Testis (tissue), 2 donors: ENCODE data around the gene PDE4B.

Experiments used
- POLR2A ChIP-seq: fragments of 450-650 bp; IDR thresholded peaks from one replicate; pipeline ENCODE4 v1.6.1; 2017; ENCODE audit warnings: antibody characterized with exemption, mild to moderate bottlenecking, moderate library complexity
- TF ChIP-seq, protein P1 (sequence below), 3 experiments: fragments of 450-650 bp in 2 of 3; fragments of 200-600 bp in 1 of 3; sonication (generic) in 1 of 3; IDR thresholded peaks; one replicate each; pipeline ENCODE4 v1.5.1; 2016 to 2019; ENCODE audit warnings: antibody characterized with exemption in 3 of 3, mild to moderate bottlenecking in 2 of 3, moderate library complexity in 1 of 3

DNA sequence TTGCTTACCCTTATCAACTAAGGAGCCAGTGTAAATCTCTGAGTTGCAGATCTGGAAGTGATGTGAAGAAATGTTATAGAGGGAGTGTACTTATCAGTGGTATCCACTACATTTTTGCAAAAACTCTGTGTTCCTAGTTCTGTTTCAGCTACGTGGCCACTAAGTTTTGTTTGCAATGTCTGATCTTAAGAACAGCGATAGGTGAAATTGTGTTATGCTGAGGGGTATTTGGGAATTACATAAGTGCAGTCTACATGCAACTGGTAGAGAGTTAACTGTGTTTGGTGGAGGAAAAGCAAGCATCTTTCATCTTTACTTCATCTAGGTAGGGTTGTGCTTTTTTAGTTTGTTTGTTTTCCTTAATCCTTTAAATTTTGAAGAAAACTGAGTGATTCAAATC, 542.4 kb downstream of the PDE4B start:
- TF ChIP-seq, protein P1, sequence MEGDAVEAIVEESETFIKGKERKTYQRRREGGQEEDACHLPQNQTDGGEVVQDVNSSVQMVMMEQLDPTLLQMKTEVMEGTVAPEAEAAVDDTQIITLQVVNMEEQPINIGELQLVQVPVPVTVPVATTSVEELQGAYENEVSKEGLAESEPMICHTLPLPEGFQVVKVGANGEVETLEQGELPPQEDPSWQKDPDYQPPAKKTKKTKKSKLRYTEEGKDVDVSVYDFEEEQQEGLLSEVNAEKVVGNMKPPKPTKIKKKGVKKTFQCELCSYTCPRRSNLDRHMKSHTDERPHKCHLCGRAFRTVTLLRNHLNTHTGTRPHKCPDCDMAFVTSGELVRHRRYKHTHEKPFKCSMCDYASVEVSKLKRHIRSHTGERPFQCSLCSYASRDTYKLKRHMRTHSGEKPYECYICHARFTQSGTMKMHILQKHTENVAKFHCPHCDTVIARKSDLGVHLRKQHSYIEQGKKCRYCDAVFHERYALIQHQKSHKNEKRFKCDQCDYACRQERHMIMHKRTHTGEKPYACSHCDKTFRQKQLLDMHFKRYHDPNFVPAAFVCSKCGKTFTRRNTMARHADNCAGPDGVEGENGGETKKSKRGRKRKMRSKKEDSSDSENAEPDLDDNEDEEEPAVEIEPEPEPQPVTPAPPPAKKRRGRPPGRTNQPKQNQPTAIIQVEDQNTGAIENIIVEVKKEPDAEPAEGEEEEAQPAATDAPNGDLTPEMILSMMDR (IDR thresholded peaks at IDR 0.05) = no peak
- TF ChIP-seq POLR2A = no peak
